HCT116 (cell line): ENCODE results near the gene ADORA2B. TPM values are rescaled to one million over a fixed set of nuclear protein-coding genes. Genes with fewer than 3 reads are reported as not detected.
"Not testable (repeated sequence)": the region's sequence is repeated elsewhere in the genome, so short reads cannot be mapped to it uniquely, and the experiment has no call there.

Source experiments
- ATAC-seq: fragments of 200-7000 bp; cut with Tn5 transposase; 2 replicates; pipeline ENCODE4 v1.9.1; 2020; ENCODE audit warnings: mild to moderate bottlenecking, moderate library complexity
- BruUV-seq: library from RNA; stranded (reverse); fragments of 400-500 nt; replicated peaks from 2 replicates; lab custom pipeline; 2021; lab: Mats Ljungman, UMichigan
- CTCF ChIA-PET: fragments of 300-600 bp; sonication (Branson Sonifier 250); formaldehyde crosslinking; loops from one replicate; lab custom pipeline; 2021; ENCODE audit warnings: antibody characterized with exemption; lab: Charles Lee
- POLR2A ChIA-PET: fragments of 300-600, 350-600 bp; sonication (Branson Sonifier 250); formaldehyde crosslinking; loops from one replicate; lab custom pipeline; 2021; ENCODE audit warnings: antibody characterized with exemption; lab: Charles Lee
- RAD21 ChIA-PET, 2 experiments: fragments of 300-600 bp; sonication (Branson Sonifier 250); formaldehyde crosslinking; loops; one replicate each; lab custom pipeline; 2023; ENCODE audit warnings: low total read pairs in 2 of 2; ENCODE audit not compliant: uncharacterized antibody in 2 of 2, unreplicated experiment in 2 of 2, low non-redundant PET in 1 of 2; lab: Charles Lee
- DNase-seq: peaks from one replicate; pipeline ENCODE4 v3.0.0-alpha.2; 2010; ENCODE audit warnings: low read depth, low spot score
- H2AFZ ChIP-seq: fragments of 200-600 bp; shearing (Covaris generic), sonication (generic); 2 replicates; pipeline ENCODE4 v1.6.1; 2017; ENCODE audit warnings: low read depth, mixed run types, mixed read lengths, antibody characterized with exemption, low read length; ENCODE audit not compliant: poor library complexity, severe bottlenecking
- H3K27ac ChIP-seq: 2 replicates; pipeline ENCODE4 v1.5.1; 2012; ENCODE audit warnings: low read depth, low read length
- H3K27me3 ChIP-seq: fragments of 200-600 bp; sonication (generic); 2 replicates; pipeline ENCODE4 v1.6.1; 2016; ENCODE audit warnings: mixed run types, low read length, mixed read lengths; ENCODE audit not compliant: insufficient read depth
- H3K36me3 ChIP-seq, 2 experiments: fragments of 200-500 bp in 1 of 2; fragments of 200-600 bp in 1 of 2; sonication (Bioruptor generic) in 1 of 2; sonication (generic) in 1 of 2; 2 replicates each; pipeline versions ENCODE4 v1.5.1 to v1.6.1; 2014 to 2016; ENCODE audit warnings: low read length in 2 of 2, inconsistent platforms in 1 of 2, mixed read lengths in 1 of 2, mixed run types in 1 of 2; ENCODE audit not compliant: insufficient read depth in 2 of 2, control insufficient read depth in 1 of 2
- H3K4me1 ChIP-seq, 2 experiments: fragments of 200-600 bp in 1 of 2; sonication (generic) in 1 of 2; 2 replicates each; pipeline versions ENCODE4 v1.5.1 to v1.6.1; 2012 to 2017; ENCODE audit warnings: low read length in 2 of 2, inconsistent platforms in 1 of 2, mild to moderate bottlenecking in 1 of 2, mixed read lengths in 1 of 2, mixed run types in 1 of 2, moderate library complexity in 1 of 2; ENCODE audit not compliant: insufficient read depth in 2 of 2, control insufficient read depth in 1 of 2
- H3K4me2 ChIP-seq: fragments of 200-600 bp; sonication (generic); 2 replicates; pipeline ENCODE4 v1.6.1; 2017; ENCODE audit warnings: mixed run types, low read length, mixed read lengths
- H3K4me3 ChIP-seq, 2 experiments: fragments of 200-600 bp in 1 of 2; sonication (generic) in 1 of 2; replicated peaks in 1 of 2; 2 replicates each; pipeline ENCODE4 v1.5.1; 2011 to 2016; ENCODE audit warnings: low read length in 2 of 2, control low read depth in 1 of 2, low read depth in 1 of 2, mild to moderate bottlenecking in 1 of 2, mixed read lengths in 1 of 2, mixed run types in 1 of 2
- H3K79me2 ChIP-seq: fragments of 200-600 bp; sonication (generic); 2 replicates; pipeline ENCODE4 v1.6.1; 2017; ENCODE audit warnings: mild to moderate bottlenecking, mixed run types, low read length, moderate library complexity, mixed read lengths; ENCODE audit not compliant: insufficient read depth
- H3K9ac ChIP-seq: fragments of 200-600 bp; sonication (generic); 2 replicates; pipeline ENCODE4 v1.6.1; 2016; ENCODE audit warnings: low read length, mixed read lengths
- H3K9me2 ChIP-seq: fragments of 200-600 bp; sonication (generic), shearing (Covaris generic); 2 replicates; pipeline ENCODE4 v1.6.1; 2017; ENCODE audit warnings: mixed run types, mild to moderate bottlenecking, moderate library complexity; ENCODE audit not compliant: insufficient read depth
- H3K9me3 ChIP-seq, 2 experiments: fragments of 200-500 bp in 1 of 2; fragments of 200-600 bp in 1 of 2; sonication (Bioruptor generic) in 1 of 2; sonication (generic) in 1 of 2; 2 replicates each; pipeline ENCODE4 v1.6.1; 2014 to 2017; ENCODE audit warnings: low read length in 2 of 2, mixed read lengths in 2 of 2, inconsistent platforms in 1 of 2, low read depth in 1 of 2, mild to moderate bottlenecking in 1 of 2, mixed run types in 1 of 2, moderate library complexity in 1 of 2; ENCODE audit not compliant: control insufficient read depth in 1 of 2, insufficient read depth in 1 of 2
- H4K20me1 ChIP-seq: fragments of 200-600 bp; sonication (generic), shearing (Covaris generic); 2 replicates; pipeline ENCODE4 v1.6.1; 2017; ENCODE audit warnings: mixed run types, mild to moderate bottlenecking, moderate library complexity; ENCODE audit not compliant: insufficient read depth
- CEBPB ChIP-seq: IDR thresholded peaks from 2 replicates; pipeline ENCODE4 v1.6.1; 2012; ENCODE audit warnings: low read depth
- ZNF274 ChIP-seq: fragments of 200-500 bp; sonication (Bioruptor generic); IDR thresholded peaks from 2 replicates; pipeline ENCODE4 v1.6.1; 2014; ENCODE audit warnings: mild to moderate bottlenecking, low read depth, low read length, inconsistent platforms
- intact Hi-C: fragments of 100-400 bp; cut with micrococcal nuclease; formaldehyde crosslinking; loops from 2 replicates; pipeline ENCODE4 v1.10.0; 2022
- total RNA-seq: library from RNA; stranded (reverse); gene quantifications from one replicate; pipeline ENCODE4 v1.2.1, GENCODE V29; 2021; ENCODE audit not compliant: unreplicated experiment

The ADORA2B gene
- total RNA-seq, 1 experiment from 2014 or later: 47.5 TPM

DNA sequence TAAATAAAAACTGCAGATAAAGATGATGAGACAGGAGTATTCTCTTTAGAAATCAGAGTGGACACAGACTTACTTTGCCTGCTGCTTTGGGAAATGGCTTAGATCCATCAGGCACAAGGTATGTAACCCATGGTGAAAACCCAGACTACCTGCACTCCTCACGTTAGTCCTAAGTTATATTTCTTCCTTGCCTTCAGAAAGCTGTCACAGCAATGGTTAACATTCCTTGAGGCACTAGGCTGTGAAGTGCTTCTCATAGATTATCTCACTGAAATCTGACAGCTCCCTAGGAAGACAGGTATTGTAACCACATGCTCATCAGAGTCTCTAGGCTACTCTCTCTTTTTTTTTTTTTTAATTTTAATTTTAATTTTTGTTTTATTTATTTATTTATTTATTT, 33.7 kb downstream of the ADORA2B start:
- H3K27me3 ChIP-seq: no peaks in the 10 kb centered on the region
- TF ChIP-seq ZNF274 (no peak), CEBPB (no peak)
- H3K9me2 ChIP-seq: no peaks in the 10 kb centered on the region
- ChIA-PET POLR2A (no interaction called here), RAD21 (no interaction called here), CTCF (no interaction called here)
- H2AFZ ChIP-seq: no peak overlapping the region
- peaks cover 10 to 33% of the 10 kb centered on the region in 2 experiments; a peak in 3 of 4 replicates for H3K36me3 ChIP-seq
- no peak for DNase-seq
- H3K4me1 ChIP-seq: peaks cover 31 to 71% of the 10 kb centered on the region in 2 experiments
- H3K9me3 ChIP-seq: no peaks in the 10 kb centered on the region
- H3K9ac ChIP-seq: no peak overlapping the region
- ATAC-seq: no peak
- 0 out of 2 replicates have a peak, but pooled peaks cover 3% of the 10 kb centered on the region for H4K20me1 ChIP-seq
- no peak overlapping the region for H3K27ac ChIP-seq
- BruUV-seq: no TSS peak
- H3K4me3 ChIP-seq: no peak overlapping the region
- peaks cover 73% of the 10 kb centered on the region for H3K79me2 ChIP-seq
- H3K4me2 ChIP-seq: no peak overlapping the region
- intact Hi-C loops: no loop called here

DNA sequence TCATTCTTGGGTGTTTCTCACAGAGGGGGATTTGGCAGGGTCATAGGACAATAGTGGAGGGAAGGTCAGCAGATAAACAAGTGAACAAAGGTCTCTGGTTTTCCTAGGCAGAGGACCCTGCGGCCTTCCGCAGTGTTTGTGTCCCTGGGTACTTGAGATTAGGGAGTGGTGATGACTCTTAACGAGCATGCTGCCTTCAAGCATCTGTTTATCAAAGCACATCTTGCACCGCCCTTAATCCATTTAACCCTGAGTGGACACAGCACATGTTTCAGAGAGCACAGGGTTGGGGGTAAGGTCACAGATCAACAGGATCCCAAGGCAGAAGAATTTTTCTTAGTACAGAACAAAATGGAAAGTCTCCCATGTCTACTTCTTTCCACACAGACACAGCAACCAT, 34.1 kb downstream of the ADORA2B start:
- intact Hi-C loops, H2AFZ ChIP-seq, POLR2A ChIA-PET, CTCF ChIA-PET, H3K9ac ChIP-seq, H4K20me1 ChIP-seq, H3K4me3 ChIP-seq, H3K9me3 ChIP-seq, H3K27ac ChIP-seq, H3K4me2 ChIP-seq, H3K27me3 ChIP-seq, DNase-seq, ATAC-seq, BruUV-seq, H3K9me2 ChIP-seq, RAD21 ChIA-PET: not testable (repeated sequence)
- Histone ChIP-seq H3K4me1 (peaks cover 33 to 72% of the 10 kb centered on the region in 2 experiments), H3K36me3 (peaks cover 10 to 35% of the 10 kb centered on the region in 2 experiments), H3K79me2 (peaks cover 71% of the 10 kb centered on the region)
